IPS DF 19.7 (cell line): ENCODE data around the gene ATP6V0A1.
"Not testable (repeated sequence)": the region's sequence is repeated elsewhere in the genome, so short reads cannot be mapped to it uniquely, and the experiment has no call there.

ENCODE experiments used
- DNase-seq: peaks from one replicate; pipeline ENCODE4 v3.0.0-alpha.2; 2013; ENCODE audit warnings: low read depth, low spot score

Gene ATP6V0A1

DNA sequence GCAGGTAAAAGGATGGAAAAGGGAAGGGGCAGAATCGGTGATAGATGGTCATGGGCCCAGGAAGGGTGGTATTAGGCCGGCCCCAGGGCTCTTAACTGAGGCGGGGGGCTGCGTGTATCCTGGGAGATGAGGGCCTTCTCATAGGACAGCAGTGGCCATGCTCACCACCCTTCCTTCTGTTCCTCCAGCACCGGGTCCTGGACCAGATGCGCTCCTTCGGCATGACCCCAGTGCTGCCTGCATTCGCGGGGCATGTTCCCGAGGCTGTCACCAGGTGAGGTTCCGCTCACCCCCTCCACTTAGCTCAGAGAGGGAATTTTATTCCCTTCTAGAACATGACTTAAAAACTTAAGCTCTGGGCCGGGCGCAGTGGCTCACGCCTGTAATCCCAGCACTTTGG, 79.8 kb downstream of the ATP6V0A1 start:
- no peak for DNase-seq

DNA sequence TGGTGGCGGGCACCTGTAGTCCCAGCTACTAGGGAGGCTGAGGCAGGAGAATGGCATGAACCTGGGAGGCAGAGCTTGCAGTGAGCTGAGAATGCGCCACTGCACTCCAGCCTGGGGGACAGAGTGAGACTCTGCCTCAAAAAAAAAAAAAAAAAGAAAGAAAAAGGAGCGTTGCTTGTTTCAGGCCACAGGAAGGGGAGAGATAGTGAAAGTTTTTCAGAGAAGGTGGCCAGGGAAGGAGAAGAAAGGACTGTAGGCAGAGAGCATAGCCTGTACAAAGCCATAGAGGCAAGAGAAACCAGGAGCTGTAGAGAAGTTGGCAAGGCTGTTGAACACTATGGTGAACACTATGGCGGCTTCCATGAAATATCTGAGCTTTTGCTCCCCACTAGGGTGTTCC, 81.9 kb downstream of the ATP6V0A1 start:
- not testable (repeated sequence) for DNase-seq

DNA sequence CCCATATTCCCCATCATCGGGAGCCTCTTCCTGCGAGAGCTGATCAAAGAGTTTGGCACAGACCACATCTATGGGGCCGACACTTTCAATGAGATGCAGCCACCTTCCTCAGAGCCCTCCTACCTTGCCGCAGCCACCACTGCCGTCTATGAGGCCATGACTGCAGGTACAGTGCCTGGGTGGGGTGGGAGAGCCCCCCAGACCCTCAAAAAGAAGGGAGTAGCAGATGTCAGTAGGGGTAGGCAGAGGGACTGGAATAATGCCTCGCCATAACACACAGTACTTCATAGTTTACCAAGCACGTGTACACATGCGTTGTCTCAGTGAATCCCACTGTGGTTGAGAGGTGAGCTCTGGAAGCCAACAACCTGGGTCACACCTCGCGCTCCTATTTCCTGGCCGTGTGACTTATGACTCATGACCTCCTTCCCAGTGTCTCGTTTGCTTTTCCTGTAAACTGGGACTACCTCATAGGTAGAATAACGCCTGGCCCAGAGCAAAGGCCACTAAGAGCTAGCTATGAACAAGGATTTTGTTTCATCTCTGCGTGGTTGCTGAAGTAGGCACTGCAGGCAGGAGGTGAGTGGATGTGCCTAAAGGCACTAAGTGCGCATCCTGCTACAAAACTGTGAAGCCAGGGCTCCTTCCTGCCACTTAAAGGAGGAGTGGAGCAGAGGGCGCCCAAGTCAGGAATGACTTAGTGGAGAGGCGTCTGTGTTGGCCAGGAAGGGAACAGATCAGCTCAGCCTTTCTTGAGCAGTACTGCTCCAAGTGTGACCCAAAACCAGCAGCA, 82.6 kb downstream of the ATP6V0A1 start:
- no peak for DNase-seq

DNA sequence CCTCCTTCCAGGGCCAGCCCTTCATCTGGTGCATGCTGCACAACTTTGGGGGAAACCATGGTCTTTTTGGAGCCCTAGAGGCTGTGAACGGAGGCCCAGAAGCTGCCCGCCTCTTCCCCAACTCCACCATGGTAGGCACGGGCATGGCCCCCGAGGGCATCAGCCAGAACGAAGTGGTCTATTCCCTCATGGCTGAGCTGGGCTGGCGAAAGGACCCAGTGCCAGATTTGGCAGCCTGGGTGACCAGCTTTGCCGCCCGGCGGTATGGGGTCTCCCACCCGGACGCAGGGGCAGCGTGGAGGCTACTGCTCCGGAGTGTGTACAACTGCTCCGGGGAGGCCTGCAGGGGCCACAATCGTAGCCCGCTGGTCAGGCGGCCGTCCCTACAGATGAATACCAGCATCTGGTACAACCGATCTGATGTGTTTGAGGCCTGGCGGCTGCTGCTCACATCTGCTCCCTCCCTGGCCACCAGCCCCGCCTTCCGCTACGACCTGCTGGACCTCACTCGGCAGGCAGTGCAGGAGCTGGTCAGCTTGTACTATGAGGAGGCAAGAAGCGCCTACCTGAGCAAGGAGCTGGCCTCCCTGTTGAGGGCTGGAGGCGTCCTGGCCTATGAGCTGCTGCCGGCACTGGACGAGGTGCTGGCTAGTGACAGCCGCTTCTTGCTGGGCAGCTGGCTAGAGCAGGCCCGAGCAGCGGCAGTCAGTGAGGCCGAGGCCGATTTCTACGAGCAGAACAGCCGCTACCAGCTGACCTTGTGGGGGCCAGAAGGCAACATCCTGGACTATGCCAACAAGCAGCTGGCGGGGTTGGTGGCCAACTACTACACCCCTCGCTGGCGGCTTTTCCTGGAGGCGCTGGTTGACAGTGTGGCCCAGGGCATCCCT, 84.8 kb downstream of the ATP6V0A1 start:
- DNase-seq: no peak

DNA sequence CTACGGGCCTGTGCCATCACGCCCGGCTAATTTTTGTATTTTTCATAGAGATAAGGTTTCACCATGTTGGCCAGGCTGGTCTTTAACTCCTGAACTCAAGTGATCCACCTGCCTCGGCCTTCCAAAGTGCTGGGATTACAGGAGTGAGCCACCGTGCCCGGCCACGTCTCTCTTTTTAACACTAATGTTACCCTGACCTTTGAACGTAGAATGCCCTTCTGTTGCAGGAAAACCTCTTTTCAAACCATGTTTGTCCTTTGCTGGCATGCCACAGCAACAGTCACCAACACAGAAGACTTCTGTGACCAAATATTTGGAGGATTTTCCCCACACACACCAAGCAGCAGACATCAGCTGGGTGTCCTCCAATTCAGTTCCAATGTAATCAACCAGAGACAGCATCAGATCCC, 86.2 kb downstream of the ATP6V0A1 start:
- no peak for DNase-seq

DNA sequence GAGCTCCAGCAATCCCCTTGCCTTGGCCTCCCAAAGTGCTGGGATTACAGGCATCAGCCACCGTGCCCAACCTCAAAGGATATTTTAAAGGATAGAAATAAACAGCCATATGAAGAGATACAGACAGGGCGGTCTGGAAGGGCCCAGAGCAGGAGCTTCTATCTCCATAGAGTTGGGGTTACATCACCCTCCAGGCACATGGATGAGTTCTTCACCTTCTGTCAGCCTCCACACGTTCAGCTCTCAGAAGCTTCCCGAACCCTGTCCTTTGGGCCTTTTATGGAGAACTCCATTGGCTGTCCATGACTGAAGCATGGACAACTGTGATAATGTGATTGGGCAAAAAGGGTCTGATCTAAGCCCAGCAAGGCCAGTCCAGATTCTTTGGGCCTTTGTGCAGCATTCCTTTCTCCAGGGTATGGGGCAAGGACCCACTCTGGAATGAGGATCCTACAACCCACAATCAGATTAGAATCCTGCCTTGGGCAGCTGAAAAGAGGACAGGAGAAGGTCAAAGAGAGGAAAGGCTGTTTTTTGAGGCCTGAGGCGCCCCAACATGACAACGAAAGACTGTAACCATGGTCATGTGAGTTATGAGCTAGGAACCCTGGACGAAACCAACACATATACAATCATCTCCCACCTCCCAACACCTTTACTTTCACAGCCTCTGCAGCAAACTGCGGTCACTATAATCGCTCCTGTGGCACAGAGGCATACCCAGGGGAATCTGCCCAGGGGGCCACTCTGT, 87.3 kb downstream of the ATP6V0A1 start:
- not testable (repeated sequence) for DNase-seq

DNA sequence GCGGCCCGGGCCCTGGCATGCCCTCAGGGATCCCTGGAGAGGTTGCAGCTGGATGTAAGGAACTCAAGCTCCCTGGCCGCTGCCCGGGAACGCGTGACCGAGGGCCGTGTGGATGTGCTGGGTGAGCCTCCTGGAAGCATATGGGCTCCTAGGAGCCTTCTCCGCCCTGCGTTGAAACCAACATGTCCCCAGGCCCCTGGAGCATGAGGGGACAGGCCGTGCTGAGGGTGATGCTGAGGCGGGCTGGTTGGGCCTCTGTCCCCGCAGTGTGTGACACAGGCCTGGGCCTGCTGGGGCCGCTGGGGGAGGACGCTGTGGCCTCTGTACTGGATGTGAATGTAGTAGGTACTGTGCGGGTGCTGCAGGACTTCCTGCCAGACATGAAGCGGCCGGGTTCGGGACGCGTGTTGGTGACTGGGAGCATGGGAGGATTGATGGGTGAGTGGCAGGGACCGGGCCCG, 88.4 kb downstream of the ATP6V0A1 start:
- DNase-seq: no peak

DNA sequence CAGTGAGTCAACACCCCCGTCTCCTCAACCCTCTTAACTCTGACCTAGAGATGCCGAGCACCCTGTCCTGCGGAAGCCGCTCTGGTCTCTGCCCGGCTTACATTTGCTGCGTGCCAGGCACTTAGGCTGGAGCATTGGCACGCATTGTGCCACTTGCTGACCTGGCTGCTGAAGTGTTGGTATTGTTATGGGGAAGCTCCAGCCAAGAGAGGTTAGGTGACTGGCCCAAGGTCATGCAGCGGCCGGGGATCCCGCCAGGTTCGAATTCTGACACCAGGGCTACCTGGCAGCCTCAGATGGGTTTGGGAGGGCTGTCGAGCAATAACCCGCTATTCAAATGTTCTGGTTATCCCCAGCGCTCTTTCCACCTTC, 89.0 kb downstream of the ATP6V0A1 start:
- no peak for DNase-seq

DNA sequence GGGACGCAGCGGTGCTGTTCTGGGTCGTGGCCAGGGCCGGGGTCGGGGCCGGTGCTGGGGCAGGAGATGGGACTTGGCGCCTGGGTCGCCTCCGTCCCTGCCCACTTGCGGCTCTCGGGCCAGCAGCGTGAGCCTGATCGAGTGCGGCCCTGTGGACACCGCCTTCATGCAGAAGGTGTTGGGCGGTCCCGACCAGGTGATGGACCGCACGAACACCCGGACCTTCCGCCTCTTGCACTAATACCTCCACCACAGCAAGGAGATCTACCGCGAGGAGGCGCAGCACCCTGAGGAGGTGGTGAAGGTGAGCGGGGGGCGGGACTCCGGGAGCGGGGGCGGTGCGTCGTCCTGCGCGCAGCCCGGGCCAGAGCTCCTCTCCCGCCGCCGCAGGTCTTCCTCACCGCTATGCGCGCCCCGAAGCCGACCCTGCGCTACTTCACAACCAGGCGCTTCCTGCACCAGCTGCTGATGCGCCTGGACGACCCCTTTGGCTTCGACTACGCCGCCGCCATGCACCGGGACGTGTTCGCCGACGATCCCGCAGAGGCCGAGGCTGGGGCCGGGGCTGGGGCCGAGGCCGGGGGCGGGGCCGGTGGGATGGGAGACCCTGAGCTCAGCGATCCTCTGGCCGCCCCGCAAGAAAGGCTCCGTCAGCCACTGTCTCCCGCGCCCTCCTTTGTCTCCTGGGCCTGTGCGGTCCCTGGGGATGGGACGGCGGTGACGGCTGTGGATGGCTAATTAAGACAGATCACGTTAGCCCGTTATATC, 89.6 kb downstream of the ATP6V0A1 start:
- DNase-seq: no peak

DNA sequence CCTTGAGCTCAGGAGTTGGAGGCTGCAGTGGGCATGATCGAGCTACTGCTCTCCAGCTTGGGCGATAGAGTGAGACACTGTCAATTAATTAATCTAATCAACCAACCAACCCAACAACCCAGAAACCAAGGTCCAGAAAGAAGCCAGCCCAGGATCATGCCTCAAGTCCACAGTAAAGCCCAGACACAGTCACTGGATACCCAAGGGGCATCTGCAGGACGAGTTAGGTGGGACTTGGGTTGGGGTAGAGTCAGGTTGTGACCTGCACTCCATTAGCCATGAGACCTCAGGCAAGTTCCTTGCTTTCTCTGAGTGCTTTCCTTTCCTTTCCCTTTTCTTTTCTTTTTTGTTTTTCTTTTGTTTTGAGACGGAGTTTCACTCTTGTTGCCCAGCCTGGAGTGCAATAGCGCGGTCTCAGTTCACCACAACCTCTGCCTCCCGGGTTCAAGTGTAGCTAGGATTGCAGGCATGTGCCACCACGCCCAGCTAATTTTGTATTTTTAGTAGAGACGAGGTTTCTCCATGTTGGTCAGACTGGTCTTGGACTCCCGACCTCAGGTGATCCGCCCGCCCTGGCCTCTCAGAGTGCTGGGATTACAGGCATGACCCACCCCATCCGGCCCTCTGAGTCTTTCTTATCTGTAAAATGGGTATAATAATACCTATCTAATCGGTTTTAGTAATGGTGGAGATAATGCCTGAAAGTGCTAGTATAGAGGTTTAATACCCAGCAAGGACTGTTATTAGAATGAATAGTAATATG, 90.5 kb downstream of the ATP6V0A1 start:
- no peak for DNase-seq

DNA sequence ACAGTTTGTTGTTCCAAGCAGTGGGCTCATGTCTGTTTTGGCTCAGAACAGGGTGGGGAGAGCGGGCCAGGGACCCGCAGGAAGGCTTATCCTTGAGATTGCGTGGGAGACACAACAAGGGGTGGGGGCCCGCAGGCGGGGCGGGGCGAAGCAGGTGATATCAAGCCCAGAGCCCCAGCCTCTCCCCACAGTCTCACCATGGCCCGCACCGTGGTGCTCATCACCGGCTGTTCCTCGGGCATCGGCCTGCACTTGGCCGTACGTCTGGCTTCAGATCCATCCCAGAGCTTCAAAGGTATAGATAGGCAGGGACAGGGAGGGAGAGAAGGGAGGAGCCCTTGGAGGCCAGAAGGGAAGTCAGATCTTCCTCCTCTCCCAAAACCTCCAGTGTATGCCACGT, 94.1 kb downstream of the ATP6V0A1 start, which contains the start of gene HSD17B1:
Gene HSD17B1 (plus strand): TSS at position 188 of the 400 bp plus-strand sequence. CDS start 11 bp downstream, at position 199.
- DNase-seq: not testable (repeated sequence)

DNA sequence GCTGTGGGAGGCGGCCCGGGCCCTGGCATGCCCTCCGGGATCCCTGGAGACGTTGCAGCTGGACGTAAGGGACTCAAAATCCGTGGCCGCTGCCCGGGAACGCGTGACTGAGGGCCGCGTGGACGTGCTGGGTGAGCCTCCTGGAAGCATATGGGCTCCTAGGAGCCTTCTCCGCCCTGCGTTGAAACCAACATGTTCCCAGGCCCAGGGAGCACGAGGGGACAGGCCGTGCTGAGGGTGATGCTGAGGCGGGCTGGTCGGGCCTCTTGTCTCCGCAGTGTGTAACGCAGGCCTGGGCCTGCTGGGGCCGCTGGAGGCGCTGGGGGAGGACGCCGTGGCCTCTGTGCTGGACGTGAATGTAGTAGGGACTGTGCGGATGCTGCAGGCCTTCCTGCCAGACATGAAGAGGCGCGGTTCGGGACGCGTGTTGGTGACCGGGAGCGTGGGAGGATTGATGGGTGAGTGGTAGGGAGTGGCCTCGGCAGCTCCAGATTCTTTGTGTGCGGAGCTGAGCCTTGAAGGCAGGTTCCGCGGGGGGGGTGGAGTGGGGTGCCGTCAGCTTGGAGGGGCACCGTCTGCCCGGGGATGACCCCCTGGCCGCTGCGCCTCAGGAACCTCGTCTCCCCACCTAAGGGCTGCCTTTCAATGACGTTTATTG, 94.6 kb downstream of the ATP6V0A1 start:
- DNase-seq: no peak

DNA sequence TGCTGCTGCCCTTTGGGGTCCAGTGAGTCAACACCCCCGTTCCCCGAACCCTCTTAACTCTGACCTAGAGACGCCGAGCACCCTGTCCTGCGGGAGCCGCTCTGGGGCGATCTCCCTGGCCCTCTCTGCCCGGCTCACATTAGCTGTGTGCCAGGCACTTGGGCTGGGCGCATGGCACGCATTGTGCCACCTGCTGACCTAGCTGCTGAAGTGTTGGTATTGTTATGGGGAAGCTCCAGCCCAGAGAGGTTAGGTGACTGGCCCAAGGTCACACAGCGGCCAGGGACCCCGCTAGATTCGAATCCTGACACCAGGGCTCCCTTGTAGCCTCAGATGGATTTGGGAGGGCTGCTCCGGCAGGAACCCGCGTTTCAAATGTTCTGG, 95.2 kb downstream of the ATP6V0A1 start:
- no peak for DNase-seq

DNA sequence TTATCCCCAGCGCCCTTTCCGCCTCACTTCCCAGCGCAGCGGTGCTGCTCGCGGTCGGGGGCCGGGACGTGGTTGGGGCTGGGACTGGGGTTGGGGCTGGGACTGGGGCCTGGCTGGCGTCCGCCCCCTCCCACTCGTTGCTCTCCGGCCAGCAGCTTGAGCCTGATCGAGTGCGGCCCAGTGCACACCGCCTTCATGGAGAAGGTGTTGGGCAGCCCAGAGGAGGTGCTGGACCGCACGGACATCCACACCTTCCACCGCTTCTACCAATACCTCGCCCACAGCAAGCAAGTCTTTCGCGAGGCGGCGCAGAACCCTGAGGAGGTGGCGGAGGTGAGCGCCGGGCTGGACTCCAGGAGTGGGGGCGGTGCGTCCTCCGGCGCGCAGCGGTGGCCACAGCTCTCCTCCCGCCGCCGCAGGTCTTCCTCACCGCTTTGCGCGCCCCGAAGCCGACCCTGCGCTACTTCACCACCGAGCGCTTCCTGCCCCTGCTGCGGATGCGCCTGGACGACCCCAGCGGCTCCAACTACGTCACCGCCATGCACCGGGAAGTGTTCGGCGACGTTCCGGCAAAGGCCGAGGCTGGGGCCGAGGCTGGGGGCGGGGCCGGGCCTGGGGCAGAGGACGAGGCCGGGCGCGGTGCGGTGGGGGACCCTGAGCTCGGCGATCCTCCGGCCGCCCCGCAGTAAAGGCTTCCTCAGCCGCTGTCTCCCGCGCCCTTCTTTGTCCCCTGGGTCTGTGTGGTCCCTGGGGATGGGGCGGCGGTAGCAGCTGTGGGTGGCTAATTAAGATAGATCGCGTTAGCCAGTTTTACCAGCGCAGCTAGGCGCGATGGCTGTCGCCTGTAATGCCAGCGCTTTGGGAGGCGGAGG, 95.8 kb downstream of the ATP6V0A1 start:
- DNase-seq: no peak

DNA sequence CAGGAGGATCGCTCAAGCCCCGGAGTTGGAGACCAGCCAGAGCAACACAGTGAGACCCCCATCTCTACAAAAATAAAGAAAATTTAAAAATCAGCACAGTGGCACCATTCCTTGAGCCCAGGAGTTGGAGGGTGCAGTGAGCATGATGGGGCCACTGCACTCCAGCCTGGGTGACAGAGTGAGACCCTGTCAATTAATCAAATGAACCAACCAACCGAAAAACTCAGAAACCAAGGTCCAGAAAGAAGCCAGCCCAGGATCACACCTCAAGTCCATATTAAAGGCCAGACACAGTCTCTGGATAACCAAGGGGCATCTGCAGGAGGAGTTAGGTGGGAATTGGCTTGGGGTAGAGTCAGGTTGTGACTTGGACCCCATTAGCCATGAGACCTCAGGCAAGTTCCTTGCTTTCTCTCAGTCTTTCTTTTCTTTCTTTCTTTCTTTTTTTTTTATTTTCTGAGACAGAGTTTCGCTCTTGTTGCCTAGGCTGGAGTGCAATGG, 96.5 kb downstream of the ATP6V0A1 start:
- DNase-seq: no peak

DNA sequence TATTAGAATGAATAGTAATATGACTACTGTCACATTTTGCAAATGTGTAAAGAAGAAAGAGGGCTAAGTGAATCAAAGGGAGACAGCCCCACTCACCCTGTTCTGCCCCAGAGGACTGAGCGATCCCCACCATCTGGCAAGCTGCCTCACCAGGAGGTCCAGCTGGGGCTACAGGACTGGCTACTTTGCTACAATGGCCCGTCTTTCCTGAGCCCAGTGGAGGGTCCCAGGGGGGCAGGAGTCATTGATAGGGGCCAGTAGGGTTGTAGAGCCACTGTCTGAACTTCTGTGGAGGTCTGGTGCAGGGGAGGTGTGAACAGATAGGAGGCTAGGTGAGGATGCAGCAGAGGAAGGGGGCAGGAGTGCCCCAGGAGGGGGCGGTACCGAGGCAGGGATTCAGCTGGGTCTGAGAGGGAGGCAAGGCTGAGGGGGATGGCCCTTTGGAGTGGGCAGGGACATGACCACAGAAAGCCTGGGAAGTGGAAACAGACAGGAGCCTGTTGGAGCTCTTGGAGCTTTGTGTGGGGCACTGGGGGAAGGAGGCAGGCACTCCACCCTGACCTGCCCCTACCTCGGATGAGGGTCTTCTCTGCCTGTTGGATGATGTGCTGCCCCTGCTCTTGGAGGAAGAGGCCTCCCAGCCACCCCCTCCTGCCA, 97.4 kb downstream of the ATP6V0A1 start:
- not testable (repeated sequence) for DNase-seq

DNA sequence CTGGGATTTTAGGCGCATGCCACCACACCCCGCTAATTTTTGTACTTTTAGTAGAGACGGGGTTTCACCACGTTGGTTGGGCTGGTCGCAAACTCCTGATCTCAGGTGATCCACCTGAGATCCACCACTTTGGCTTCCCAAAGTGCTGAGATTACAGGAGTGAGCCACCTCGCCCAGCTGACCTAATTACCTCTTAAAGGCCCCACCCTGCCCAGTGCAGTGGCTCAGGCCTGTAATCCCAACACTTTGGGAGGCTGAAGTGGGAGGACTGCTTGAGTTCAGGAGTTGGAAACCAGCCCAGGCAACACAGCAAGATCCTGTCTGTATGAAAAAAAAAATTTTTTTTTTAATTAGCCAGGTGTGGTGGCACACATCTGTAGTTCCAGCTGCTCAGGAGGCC, 100.4 kb downstream of the ATP6V0A1 start:
- DNase-seq: no peak

DNA sequence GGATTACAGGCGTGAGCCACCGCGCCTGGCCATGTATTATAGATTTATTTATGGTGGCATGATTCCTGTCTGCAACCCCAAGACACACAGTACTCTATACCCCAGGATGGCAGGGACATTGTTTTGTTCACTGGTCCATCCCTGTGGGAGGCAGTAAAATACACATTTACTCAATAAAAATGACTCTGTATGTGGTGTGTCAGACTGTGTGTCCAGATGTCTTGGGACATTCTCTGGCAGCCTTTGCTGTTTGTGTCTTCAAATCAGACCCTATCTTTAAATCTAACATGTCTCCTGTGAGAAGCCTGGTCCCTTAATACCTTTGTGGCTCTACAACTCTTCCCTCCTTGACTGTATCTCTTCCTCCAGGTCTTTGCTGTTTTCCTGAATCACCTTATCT, 101.6 kb downstream of the ATP6V0A1 start:
- no peak for DNase-seq
